Measurements from ENCODE around the gene RNFT2. TPM values are rescaled to one million over a fixed set of nuclear protein-coding genes. Genes with fewer than 3 reads are reported as not detected.
A peak's percentile ranks its signal among the peaks of the same experiment; 100 is the strongest.

Gene RNFT2
- total RNA-seq, 4 donors from 2014 or later, result 0.31 to 0.54 TPM; not detected in 2

DNA sequence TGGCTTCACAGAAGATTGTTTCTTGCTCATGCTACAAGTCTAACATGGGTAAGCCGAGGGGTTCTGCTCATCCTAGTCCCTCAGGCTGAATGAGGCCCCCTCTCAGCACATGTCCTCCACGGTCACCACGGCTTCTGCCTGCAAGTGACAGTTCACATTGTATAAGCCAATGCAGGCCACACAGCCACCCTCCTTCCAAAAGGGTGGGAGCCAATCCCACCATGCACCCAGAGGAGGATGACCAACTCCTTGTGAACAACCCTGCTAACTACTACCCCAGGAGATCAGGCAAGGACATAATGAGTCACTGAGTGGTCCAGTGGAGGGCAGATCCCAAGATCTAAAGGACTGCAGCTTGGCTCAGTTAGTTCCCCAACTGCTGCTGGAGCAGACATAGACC is 6.3 kb upstream of the RNFT2 start:
- no peak for ATAC-seq
- peaks cover 0 to 41% of the 10 kb centered on the region in 2 donors for H3K36me3 ChIP-seq
- no peak overlapping the region for H3K27ac ChIP-seq
- H3K4me3 ChIP-seq, result no peak overlapping the region
- no peaks in the 10 kb centered on the region for H3K27me3 ChIP-seq
- H3K4me1 ChIP-seq, result peaks cover 0 to 25% (median 7%) of the 10 kb centered on the region in 3 donors
- TF ChIP-seq POLR2AphosphoS5 (IDR thresholded peaks at IDR 0.05), result no peak
- TF ChIP-seq POLR2A (IDR thresholded peaks at IDR 0.05), result no peak
- TF ChIP-seq, protein P1, sequence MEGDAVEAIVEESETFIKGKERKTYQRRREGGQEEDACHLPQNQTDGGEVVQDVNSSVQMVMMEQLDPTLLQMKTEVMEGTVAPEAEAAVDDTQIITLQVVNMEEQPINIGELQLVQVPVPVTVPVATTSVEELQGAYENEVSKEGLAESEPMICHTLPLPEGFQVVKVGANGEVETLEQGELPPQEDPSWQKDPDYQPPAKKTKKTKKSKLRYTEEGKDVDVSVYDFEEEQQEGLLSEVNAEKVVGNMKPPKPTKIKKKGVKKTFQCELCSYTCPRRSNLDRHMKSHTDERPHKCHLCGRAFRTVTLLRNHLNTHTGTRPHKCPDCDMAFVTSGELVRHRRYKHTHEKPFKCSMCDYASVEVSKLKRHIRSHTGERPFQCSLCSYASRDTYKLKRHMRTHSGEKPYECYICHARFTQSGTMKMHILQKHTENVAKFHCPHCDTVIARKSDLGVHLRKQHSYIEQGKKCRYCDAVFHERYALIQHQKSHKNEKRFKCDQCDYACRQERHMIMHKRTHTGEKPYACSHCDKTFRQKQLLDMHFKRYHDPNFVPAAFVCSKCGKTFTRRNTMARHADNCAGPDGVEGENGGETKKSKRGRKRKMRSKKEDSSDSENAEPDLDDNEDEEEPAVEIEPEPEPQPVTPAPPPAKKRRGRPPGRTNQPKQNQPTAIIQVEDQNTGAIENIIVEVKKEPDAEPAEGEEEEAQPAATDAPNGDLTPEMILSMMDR (IDR thresholded peaks at IDR 0.05), result no peak
- TF ChIP-seq EP300 (IDR thresholded peaks at IDR 0.05), result no peak
- WGBS, 2 donors (ENCODE audit: low coverage in 1 of 2), result 83 to 93% methylated on average over 3 of the region's 3 CpGs
- H3K9me3 ChIP-seq, result no peaks in the 10 kb centered on the region

DNA sequence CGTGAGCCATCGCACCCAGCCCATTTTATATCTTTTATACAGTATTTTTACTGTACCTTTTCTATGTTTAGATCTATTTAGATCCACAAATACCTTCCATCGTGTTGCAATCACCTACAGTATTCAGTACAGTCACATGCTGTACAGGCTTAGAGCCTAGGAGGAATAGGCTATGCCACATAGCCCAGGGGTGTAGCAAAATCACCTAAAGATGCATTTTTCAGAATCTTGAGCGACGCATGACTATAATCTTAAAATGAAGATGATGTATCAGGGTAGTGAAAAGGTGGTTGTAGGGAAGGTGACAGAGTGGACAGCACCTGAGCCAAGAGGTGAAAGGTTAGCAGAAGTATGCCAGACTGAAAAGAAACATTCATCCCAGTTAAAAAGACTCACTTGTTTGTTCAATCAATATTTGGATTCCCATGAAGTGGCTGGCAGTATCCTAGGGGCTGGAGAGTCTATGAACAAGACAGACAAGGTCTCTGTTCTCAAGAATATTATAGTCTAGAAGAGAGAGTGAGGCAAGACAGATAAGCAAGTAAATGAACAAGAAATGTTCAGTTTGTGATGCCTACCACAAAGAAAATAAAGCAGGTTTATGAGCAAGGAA is 3.9 kb upstream of the RNFT2 start:
- TF ChIP-seq EP300 (IDR thresholded peaks at IDR 0.05), result no peak
- TF ChIP-seq POLR2AphosphoS5 (IDR thresholded peaks at IDR 0.05), result no peak
- no peak for TF ChIP-seq POLR2A (IDR thresholded peaks at IDR 0.05)
- TF ChIP-seq, protein P1 (IDR thresholded peaks at IDR 0.05), result no peak
- H3K9me3 ChIP-seq, result no peaks in the 10 kb centered on the region
- ATAC-seq, result no peak
- peaks cover 0 to 33% (median 10%) of the 10 kb centered on the region in 3 donors for H3K4me1 ChIP-seq
- H3K27me3 ChIP-seq, result no peaks in the 10 kb centered on the region
- 73 to 94% methylated on average over 5 of the region's 5 CpGs for WGBS, 2 donors (ENCODE audit: low coverage in 1 of 2)
- peaks cover 0 to 32% of the 10 kb centered on the region in 2 donors for H3K36me3 ChIP-seq
- no peak overlapping the region for H3K27ac ChIP-seq
- no peak overlapping the region for H3K4me3 ChIP-seq

DNA sequence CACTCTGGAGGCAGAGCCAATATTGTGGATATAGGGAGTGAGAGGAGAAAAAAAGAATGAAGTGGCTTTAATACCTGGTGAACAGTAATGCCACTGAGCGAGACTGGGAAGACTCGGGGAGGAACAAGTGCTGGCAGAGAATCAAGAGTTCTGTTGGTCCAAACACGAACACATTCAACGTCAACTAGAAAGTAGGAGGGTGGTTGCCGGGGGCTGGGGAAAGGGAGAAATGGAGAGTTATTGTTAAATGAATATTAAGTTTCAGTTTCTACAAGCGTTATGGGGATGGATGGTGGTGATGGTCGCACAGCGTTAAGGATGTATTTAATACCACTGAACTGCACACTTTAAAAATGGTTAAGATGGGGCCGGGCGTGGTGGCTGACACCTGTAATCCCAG is 3.0 kb upstream of the RNFT2 start:
- H3K9me3 ChIP-seq, result no peaks in the 10 kb centered on the region
- peaks cover 0 to 33% (median 10%) of the 10 kb centered on the region in 3 donors for H3K4me1 ChIP-seq
- no peak for ATAC-seq
- H3K4me3 ChIP-seq, result no peak overlapping the region
- 73 to 81% methylated on average over 3 to 10 of the region's 10 CpGs for WGBS, 2 donors (ENCODE audit: low coverage in 1 of 2)
- TF ChIP-seq EP300 (IDR thresholded peaks at IDR 0.05), result no peak
- no peak for TF ChIP-seq POLR2AphosphoS5 (IDR thresholded peaks at IDR 0.05)
- TF ChIP-seq, protein P1 (IDR thresholded peaks at IDR 0.05), result no peak
- no peak for TF ChIP-seq POLR2A (IDR thresholded peaks at IDR 0.05)
- H3K27ac ChIP-seq, result no peak overlapping the region
- no peaks in the 10 kb centered on the region for H3K27me3 ChIP-seq
- H3K36me3 ChIP-seq, result peaks cover 0 to 29% of the 10 kb centered on the region in 2 donors

DNA sequence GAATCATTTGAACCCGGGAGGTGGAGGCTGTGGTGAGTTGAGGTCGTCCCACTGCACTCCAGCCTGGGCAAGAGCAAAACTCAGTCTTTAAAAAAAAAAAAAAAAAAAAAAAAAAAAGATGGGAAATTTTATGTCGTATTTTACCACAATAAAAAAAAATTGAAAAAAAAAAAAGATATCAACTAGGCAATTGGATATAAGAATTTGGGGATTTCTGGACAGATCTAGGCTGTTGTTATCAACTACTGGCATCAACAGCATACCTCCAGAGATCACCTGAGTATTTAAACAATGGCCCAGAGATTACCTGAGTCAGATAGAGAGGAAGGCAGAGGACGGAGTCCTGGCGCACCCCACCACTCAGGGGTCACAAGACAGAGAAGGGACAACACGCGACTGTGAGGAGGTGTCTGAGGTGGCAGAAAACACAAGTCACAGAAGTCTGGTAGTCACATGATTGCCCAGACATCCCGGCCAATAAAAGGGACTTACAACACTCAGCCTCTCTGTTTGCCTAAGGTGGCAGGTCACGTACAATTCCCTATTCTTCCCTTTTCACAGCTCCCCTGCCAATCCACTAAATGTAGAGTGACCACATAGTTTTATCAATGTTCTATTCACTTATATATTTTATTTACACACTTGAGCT is 2.0 kb upstream of the RNFT2 start:
- no peaks in the 10 kb centered on the region for H3K27me3 ChIP-seq
- TF ChIP-seq, protein P1 (IDR thresholded peaks at IDR 0.05), result no peak
- TF ChIP-seq POLR2A (IDR thresholded peaks at IDR 0.05) (no peak), POLR2AphosphoS5 (IDR thresholded peaks at IDR 0.05) (no peak), EP300 (IDR thresholded peaks at IDR 0.05) (no peak)
- H3K36me3 ChIP-seq, result peaks cover 0 to 27% of the 10 kb centered on the region in 2 donors
- H3K27ac ChIP-seq, result no peak overlapping the region
- peak overlapping the region in 1 of 2 donors; percentile 91 for H3K4me3 ChIP-seq
- WGBS, 2 donors (ENCODE audit: low coverage in 1 of 2), result 56 to 81% methylated on average over 2 to 9 of the region's 9 CpGs
- H3K9me3 ChIP-seq, result no peaks in the 10 kb centered on the region
- H3K4me1 ChIP-seq, result peaks cover 0 to 33% (median 10%) of the 10 kb centered on the region in 3 donors
- no peak for ATAC-seq

All from gastroesophageal sphincter (tissue), 4 donors.